H1 (cell line): ENCODE measurements around the gene TMSB15C. TPM values are rescaled to one million over a fixed set of nuclear protein-coding genes. Genes with fewer than 3 reads are reported as not detected.

Experiments
- CHD1 ChIP-seq: IDR thresholded peaks from 2 replicates; pipeline ENCODE4 v1.6.1; 2012; ENCODE audit warnings: low read depth, low read length, improper control_type of control experiment
- SAP30 ChIP-seq: fragments of 300-600 bp; sonication (generic); IDR thresholded peaks from 2 replicates; pipeline ENCODE4 v1.7.1; 2012; ENCODE audit warnings: low read length, moderate library complexity, mild to moderate bottlenecking, inconsistent platforms; ENCODE audit not compliant: insufficient read depth, insufficient replicate concordance
- TEAD4 ChIP-seq: IDR thresholded peaks from 2 replicates; pipeline ENCODE4 v1.6.1; 2012; ENCODE audit warnings: low read depth, low read length, inconsistent platforms, mixed read lengths
- polyA plus RNA-seq, 7 experiments: library from polyadenylated mRNA; depleted of rRNA in 3 of 7; stranded (reverse) in 5 of 7; unstranded in 2 of 7; fragments of >200 nt in 5 of 7; fragments of 200-250 nt in 2 of 7; gene quantifications; 1 replicate in 5 of 7; 2 replicates in 1 of 7; 4 replicates in 1 of 7; pipeline versions ENCODE4 v1.2.1 to v1.2.3, GENCODE V29; 2011 to 2013; ENCODE audit warnings: missing spikeins in 2 of 7, mixed read lengths in 2 of 7
- total RNA-seq: library from RNA; stranded (reverse); fragmentation: NEBNext Ultra II Directional; extraction: Animal tissue kit (Norgen Biotek cat#: 25700); gene quantifications from 2 replicates; pipeline ENCODE4 v1.2.1, GENCODE V29; 2021

The TMSB15C gene
- total and polyA plus RNA-seq, 2 of the 8 experiments (the other 6 are each of a cell fraction or from before 2014, with no cell fraction given), result 1.5 to 2.6 TPM

DNA sequence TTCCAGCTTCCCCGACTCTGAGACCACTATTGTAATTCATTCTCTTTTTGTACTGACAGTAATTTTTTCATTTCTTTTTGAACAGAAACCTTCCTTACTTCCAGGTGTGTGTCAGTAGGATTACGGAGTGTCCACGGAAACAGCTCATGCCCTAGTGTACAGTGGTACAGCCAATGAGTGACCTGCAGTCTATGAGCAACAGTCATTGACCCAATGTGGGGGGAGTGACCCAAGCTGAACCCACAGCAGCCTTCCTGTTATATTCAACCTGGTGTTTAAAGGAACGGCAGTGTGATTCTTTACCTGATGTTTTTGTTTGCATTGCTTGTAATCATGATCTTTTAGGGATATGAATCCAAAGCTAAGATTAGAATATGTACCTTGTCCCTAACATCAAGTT is 35.0 kb downstream of the TMSB15C start (continued):
- TF ChIP-seq TEAD4, result no peak
- TF ChIP-seq SAP30, result no peak
- no peak for TF ChIP-seq CHD1
- TF ChIP-seq, all 59 proteins: peak for 0
